Measurements from ENCODE around the gene CCDC191.
A peak's percentile ranks its signal among the peaks of the same experiment; 100 is the strongest.

The CCDC191 gene

DNA sequence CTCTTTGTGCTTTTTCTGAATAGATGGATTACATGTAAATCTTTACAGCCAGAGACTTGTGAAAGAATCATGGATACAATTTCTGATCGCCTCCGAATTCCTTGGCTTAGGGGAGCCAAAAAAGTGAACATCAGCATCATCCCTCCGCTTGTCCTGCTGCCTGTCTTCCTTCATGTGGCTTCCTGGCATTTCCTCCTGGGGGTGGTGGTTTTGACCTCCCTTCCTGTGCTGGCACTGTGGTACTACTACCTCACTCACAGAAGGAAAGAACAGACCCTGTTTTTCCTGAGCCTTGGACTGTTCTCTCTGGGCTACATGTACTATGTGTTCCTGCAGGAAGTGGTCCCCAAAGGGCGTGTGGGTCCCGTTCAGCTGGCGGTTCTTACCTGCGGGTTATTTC lies 102.6 kb downstream of the CCDC191 start:
- no peak for DNase-seq
- no peak overlapping the region for H2AFZ ChIP-seq (ENCODE audit: low read length)
- no peak overlapping the region for H3K9ac ChIP-seq (ENCODE audit: low read length)
- H3K4me1 ChIP-seq (ENCODE audit: low read length), result peaks cover 35% of the 10 kb centered on the region
- peaks cover 3% of the 10 kb centered on the region; the same call in 1 of the 2 replicates for H3K36me3 ChIP-seq (replicated peaks; ENCODE audit: insufficient read depth, low read length)
- peaks cover 18% of the 10 kb centered on the region for H3K79me2 ChIP-seq (ENCODE audit: low read length)
- no peaks in the 10 kb centered on the region for H3K9me2 ChIP-seq (replicated peaks; ENCODE audit: insufficient read depth, low read length)
- no peaks in the 10 kb centered on the region for H3F3A ChIP-seq (ENCODE audit: insufficient read depth, low read length)
- no peak for TF ChIP-seq EZH2phosphoT487 (IDR thresholded peaks at IDR 0.05; ENCODE audit: low read length)
- no peak for TF ChIP-seq EZH2 (optimal IDR thresholded peaks at IDR 0.05; ENCODE audit: low read depth, low read length)
- TF ChIP-seq, protein P1, sequence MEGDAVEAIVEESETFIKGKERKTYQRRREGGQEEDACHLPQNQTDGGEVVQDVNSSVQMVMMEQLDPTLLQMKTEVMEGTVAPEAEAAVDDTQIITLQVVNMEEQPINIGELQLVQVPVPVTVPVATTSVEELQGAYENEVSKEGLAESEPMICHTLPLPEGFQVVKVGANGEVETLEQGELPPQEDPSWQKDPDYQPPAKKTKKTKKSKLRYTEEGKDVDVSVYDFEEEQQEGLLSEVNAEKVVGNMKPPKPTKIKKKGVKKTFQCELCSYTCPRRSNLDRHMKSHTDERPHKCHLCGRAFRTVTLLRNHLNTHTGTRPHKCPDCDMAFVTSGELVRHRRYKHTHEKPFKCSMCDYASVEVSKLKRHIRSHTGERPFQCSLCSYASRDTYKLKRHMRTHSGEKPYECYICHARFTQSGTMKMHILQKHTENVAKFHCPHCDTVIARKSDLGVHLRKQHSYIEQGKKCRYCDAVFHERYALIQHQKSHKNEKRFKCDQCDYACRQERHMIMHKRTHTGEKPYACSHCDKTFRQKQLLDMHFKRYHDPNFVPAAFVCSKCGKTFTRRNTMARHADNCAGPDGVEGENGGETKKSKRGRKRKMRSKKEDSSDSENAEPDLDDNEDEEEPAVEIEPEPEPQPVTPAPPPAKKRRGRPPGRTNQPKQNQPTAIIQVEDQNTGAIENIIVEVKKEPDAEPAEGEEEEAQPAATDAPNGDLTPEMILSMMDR (IDR thresholded peaks at IDR 0.05; ENCODE audit: low read length), result no peak
- no peak overlapping the region; the same call in 1 of the 2 replicates for H3K27ac ChIP-seq (ENCODE audit: low read length)
- H4K20me1 ChIP-seq (ENCODE audit: insufficient read depth, low read length), result no peaks in the 10 kb centered on the region
- H3K9me3 ChIP-seq (replicated peaks; ENCODE audit: insufficient read depth, low read length), result no peaks in the 10 kb centered on the region
- H3K4me2 ChIP-seq (ENCODE audit: low read depth, low read length), result peak overlapping the region; percentile 17; the same call in 1 of the 2 replicates
- H3K4me3 ChIP-seq (ENCODE audit: low read length), result no peak overlapping the region
- no peaks in the 10 kb centered on the region for H3K27me3 ChIP-seq (replicated peaks; ENCODE audit: insufficient read depth, low read length)

DNA sequence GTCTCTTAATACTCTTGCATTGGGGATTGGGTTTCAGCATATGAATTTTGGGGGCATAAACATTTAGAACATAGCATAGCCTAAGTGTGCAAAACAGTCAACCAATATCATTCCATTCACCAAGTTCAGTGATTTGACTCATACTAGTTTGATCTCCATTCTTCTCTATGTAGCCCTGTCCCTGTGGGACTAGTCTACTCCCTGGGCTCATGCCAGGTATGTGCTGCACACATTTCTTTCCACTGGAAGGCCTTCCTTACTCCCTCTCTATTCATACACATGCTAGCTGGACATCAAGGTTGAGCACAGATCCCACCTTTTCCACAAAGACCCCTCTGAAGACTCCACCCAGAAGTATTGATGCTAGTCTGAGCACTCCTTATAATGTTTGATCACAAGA lies 103.4 kb downstream of the CCDC191 start:
- peaks cover 19% of the 10 kb centered on the region for H3K79me2 ChIP-seq (ENCODE audit: low read length)
- no peaks in the 10 kb centered on the region for H3K27me3 ChIP-seq (replicated peaks; ENCODE audit: insufficient read depth, low read length)
- H3K4me3 ChIP-seq (ENCODE audit: low read length), result no peak overlapping the region
- H3K4me2 ChIP-seq (ENCODE audit: low read depth, low read length), result no peak overlapping the region
- peaks cover 3% of the 10 kb centered on the region; the same call in 1 of the 2 replicates for H3K36me3 ChIP-seq (replicated peaks; ENCODE audit: insufficient read depth, low read length)
- no peaks in the 10 kb centered on the region for H3K9me3 ChIP-seq (replicated peaks; ENCODE audit: insufficient read depth, low read length)
- peaks cover 35% of the 10 kb centered on the region for H3K4me1 ChIP-seq (ENCODE audit: low read length)
- no peak for TF ChIP-seq EZH2phosphoT487 (IDR thresholded peaks at IDR 0.05; ENCODE audit: low read length)
- no peak overlapping the region for H2AFZ ChIP-seq (ENCODE audit: low read length)
- H3F3A ChIP-seq (ENCODE audit: insufficient read depth, low read length), result no peaks in the 10 kb centered on the region
- H3K9me2 ChIP-seq (replicated peaks; ENCODE audit: insufficient read depth, low read length), result no peaks in the 10 kb centered on the region
- no peak overlapping the region for H3K9ac ChIP-seq (ENCODE audit: low read length)
- no peaks in the 10 kb centered on the region for H4K20me1 ChIP-seq (ENCODE audit: insufficient read depth, low read length)
- DNase-seq, result no peak
- no peak overlapping the region for H3K27ac ChIP-seq (ENCODE audit: low read length)

DNA sequence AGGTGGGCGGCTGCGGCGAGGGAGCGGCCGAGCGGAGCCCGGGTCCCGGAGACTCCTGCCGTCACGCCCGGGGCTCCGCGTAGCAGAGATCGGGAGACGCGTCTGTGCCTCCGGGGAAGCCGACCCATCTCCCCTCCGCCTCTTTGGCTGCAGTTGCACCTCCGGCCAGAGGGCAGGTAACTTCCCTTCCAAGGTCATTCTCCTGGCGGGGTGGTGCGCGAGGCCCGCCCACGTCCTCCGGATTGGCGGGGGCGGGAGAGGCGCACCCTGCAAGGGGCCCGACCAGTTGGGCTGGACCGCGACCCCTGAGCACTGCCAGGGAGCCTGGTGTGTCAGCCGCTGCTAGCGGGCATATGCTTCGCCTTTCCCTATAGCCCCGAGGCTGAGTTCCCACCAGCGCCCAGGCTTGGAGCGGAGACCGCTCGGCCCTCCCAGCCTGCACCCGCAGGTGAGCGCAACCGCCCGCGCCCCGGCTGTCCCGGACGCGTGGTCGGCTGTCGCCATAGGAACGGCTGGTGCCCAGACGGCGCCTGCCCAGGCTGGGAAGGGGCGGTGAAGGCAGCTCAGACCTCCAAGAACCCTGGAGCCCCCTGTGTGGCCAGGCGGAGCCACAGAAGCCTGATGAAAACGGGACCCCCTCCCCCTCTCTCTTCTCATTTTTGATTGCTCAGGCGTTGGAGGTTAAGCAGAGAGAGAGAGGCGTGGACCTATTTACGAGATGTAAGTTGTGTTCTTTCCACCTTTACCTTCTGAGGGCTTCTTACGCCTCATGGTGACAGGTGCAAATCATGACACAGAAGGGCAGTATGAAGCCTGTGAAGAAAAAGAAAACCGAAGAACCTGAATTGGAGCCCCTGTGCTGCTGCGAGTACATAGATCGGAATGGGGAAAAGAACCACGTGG lies 108.1 kb downstream of the CCDC191 start:
- H3K36me3 ChIP-seq (replicated peaks; ENCODE audit: insufficient read depth, low read length), result no peaks in the 10 kb centered on the region
- peak overlapping the region; percentile 65 for H3K9ac ChIP-seq (ENCODE audit: low read length)
- H3K4me1 ChIP-seq (ENCODE audit: low read length), result peaks cover 7% of the 10 kb centered on the region
- no peaks in the 10 kb centered on the region for H4K20me1 ChIP-seq (ENCODE audit: insufficient read depth, low read length)
- H3K9me2 ChIP-seq (replicated peaks; ENCODE audit: insufficient read depth, low read length), result no peaks in the 10 kb centered on the region
- TF ChIP-seq, protein P1 (IDR thresholded peaks at IDR 0.05; ENCODE audit: low read length), result 0 out of 2 replicates have a peak, but pooled peaks have one; percentile 8
- TF ChIP-seq EZH2 (optimal IDR thresholded peaks at IDR 0.05; ENCODE audit: low read depth, low read length), result no peak
- peak overlapping the region; percentile 73 for H2AFZ ChIP-seq (ENCODE audit: low read length)
- H3K79me2 ChIP-seq (ENCODE audit: low read length), result peaks cover 13% of the 10 kb centered on the region
- H3K9me3 ChIP-seq (replicated peaks; ENCODE audit: insufficient read depth, low read length), result no peaks in the 10 kb centered on the region
- H3K27me3 ChIP-seq (replicated peaks; ENCODE audit: insufficient read depth, low read length), result no peaks in the 10 kb centered on the region
- peaks cover 5% of the 10 kb centered on the region; the same call in 1 of the 2 replicates for H3F3A ChIP-seq (ENCODE audit: insufficient read depth, low read length)
- H3K4me3 ChIP-seq (ENCODE audit: low read length), result peak overlapping the region; percentile 71
- DNase-seq, result peak; percentile 76
- peak overlapping the region; percentile 78 for H3K4me2 ChIP-seq (ENCODE audit: low read depth, low read length)
- peak overlapping the region; percentile 65; the same call in 1 of the 2 replicates for H3K27ac ChIP-seq (ENCODE audit: low read length)

All from MM.1S (cell line).